Left ventricle myocardium superior (tissue), 1 donor: ENCODE results near the gene PCSK1N. TPM values are rescaled to one million over a fixed set of nuclear protein-coding genes. Genes with fewer than 3 reads are reported as not detected.
"Not testable (repeated sequence)": the region's sequence is repeated elsewhere in the genome, so short reads cannot be mapped to it uniquely, and the experiment has no call there.

Source experiments
- ATAC-seq: fragments of 200-7000 bp; cut with Tn5 transposase; one replicate; pipeline ENCODE4 v1.9.1; 2020; ENCODE audit warnings: mild to moderate bottlenecking, moderate library complexity
- DNase-seq: peaks from one replicate; pipeline ENCODE4 v3.0.0-alpha.2; 2020
- intact Hi-C: fragments of 100-400 bp; cut with micrococcal nuclease; formaldehyde crosslinking; loops from one replicate; pipeline ENCODE4 v1.11.0; 2022
- long read RNA-seq: library from polyadenylated mRNA; unstranded; transcript quantifications from one replicate; pipeline ENCODE4 v2.0.0, GENCODE V29; 2021
- total RNA-seq: library from RNA; stranded (reverse); fragmentation: NEBNext Ultra II Directional; extraction: Animal tissue kit (Norgen Biotek cat#: 25700); gene quantifications from one replicate; pipeline ENCODE4 v1.2.1, GENCODE V29; 2021
- donor health status: DM: no; HTN: yes; CAD: no; lungs with severe emphysema.

PCSK1N gene, protein sequence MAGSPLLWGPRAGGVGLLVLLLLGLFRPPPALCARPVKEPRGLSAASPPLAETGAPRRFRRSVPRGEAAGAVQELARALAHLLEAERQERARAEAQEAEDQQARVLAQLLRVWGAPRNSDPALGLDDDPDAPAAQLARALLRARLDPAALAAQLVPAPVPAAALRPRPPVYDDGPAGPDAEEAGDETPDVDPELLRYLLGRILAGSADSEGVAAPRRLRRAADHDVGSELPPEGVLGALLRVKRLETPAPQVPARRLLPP
- total RNA-seq = 0.32 TPM
- long read RNA-seq, partial matches to known transcripts = 0 of 2 reads
- long read RNA-seq, other reads (novel, unspliced or antisense) = 0 of 2 reads

DNA sequence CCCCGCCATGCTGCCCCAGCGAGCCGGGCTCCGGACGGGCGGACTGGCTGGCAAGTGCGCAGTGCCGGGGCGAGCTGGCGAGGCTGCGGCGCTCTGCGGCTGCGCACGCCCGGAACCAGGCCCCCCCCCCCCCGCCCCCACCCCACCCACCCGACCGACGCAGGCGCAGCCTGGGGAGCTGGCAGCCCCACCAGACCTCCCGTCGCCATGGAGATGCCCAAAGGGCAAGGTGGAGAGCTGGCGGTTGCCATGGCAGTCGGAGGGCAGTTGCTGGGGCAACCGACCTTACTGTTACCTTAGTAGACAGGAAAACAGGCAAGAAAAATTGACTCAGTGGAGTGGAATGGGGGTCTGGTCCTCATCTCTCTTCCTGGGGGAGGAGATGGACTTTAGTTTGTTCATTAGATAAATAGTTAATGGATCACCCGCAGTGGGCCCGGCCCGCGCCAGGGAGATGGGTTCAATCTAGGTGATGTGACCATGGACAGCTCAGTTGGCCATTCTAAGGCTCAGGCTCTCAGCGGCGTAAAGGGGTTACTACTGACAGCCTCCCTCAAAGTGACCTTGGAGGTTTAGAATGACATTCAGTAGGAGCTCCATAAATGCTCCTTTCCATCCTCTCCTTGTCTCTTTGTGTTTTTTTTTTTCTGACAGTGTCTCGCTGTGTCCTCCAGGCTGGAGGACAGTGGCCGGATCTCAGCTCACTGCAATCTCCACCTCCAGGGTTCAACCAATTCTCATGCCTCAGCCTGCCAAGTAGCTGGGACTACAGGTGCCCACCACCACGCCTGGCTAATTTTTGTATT is at the start of gene PCSK1N:
Gene PCSK1N, minus strand, starts transcription at position 87 of the 806 bp plus-strand sequence. Its CDS starts 78 bp downstream, at position 9.
- no peak for ATAC-seq
- intact Hi-C loops = no loop called here
- DNase-seq = no peak

GRCh38 chrX:48883729-48884128 is 48.3 kb upstream of the PCSK1N start:
- ATAC-seq (no peak), DNase-seq (no peak)
- intact Hi-C loops = no loop called here

- ATAC-seq, DNase-seq, intact Hi-C loops: not testable (repeated sequence)
Observed at GRCh38 chrX:48876944-48877343, 41.5 kb upstream of the PCSK1N start.

DNA sequence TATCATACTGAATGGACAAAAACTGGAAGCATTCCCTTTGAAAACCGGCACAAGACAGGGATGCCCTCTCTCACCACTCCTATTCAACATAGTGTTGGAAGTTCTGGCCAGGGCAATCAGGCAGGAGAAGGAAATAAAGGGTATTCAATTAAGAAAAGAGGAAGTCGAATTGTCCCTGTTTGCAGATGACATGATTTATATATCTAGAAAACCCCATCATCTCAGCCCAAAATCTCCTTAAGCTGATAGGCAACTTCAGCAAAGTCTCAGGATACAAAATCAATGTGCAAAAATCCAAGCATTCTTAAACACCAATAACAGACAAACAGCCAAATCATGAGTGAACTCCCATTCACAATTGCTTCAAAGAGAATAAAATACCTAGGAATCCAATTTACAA is 36.6 kb upstream of the PCSK1N start:
- ATAC-seq, intact Hi-C loops, DNase-seq: not testable (repeated sequence)

GRCh38 chrX:48864210-48864609 is 28.8 kb upstream of the PCSK1N start:
- ATAC-seq (no peak), DNase-seq (no peak)
- intact Hi-C loops = no loop called here

GRCh38 chrX:48854898-48855297 is 19.5 kb upstream of the PCSK1N start:
- intact Hi-C loops = no loop called here
- DNase-seq (no peak), ATAC-seq (no peak)

DNA sequence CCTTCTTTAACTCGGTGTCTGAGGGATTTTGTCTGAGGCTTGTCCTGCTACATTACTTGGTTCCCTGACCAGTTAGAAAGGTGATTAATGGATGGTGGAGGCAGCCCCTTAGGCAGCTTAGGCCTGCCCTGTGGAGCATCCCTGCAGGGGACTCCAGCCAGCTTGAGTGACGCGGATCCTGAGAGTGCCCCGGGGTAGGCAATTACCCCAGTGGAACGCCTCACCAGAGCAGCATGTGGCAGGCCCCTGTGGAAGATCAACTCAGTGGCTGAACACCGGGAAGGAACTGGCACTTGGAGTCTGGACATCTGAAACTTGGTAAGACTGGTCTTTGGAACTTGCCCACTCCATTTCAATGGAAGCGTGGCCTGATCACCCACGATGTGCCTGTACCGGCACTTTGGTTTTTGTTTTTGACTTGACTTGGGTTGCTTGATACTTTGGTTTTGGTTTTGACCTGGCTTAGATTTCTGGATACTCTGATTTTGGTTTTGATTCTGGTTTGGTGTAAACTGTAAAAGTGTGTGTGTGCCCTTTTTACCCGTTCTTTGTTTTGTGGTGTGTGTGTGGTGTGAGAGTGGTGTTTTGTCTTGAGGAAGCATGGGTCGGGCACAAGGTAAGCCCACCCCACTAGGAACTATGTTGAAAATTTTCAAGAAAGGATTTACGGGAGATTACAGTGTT is 18.9 kb upstream of the PCSK1N start:
- DNase-seq, intact Hi-C loops, ATAC-seq: not testable (repeated sequence)

DNA sequence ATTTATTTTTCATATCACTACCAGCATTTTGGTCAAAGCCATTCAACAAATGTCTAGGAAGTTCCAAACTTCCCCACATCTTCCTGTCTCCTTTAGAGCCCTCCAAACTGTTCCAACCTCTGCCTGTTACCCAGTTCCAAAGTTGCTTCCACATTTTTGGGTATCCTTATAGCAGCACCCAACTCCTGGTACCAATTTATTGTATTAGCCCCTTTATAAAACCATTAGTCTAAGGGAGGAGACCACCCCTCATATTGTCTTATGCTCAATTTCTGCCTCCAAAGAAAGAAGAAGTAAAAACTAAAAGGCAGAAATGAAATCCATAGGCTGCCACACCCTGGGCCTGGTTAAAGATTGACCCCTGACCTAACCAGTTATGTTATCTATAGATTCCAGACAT is 18.1 kb upstream of the PCSK1N start:
- intact Hi-C loops, ATAC-seq, DNase-seq: not testable (repeated sequence)

DNA sequence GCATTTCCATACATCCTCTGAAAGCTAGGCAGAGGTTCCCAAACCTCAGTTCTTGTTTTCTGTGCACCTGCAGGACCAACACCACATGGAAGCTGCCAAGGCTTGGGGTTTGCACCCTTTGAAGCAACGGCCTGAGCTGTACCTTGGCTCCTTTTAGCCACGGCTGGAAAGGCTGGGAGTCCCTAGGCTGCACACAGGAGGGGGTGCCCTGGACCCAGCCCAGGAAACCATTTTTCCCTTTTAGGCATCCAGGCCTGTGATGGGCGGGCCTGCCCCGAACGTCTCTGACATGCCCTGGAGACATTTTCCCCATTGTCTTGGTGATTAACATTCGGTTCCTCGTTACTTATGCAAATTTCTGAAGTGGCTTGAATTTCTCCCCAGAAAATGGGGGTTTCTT is 17.4 kb upstream of the PCSK1N start:
- intact Hi-C loops = no loop called here
- no peak for DNase-seq
- no peak for ATAC-seq

GRCh38 chrX:48848847-48849246 is 13.4 kb upstream of the PCSK1N start:
- ATAC-seq (no peak), DNase-seq (no peak)
- intact Hi-C loops = no loop called here

DNA sequence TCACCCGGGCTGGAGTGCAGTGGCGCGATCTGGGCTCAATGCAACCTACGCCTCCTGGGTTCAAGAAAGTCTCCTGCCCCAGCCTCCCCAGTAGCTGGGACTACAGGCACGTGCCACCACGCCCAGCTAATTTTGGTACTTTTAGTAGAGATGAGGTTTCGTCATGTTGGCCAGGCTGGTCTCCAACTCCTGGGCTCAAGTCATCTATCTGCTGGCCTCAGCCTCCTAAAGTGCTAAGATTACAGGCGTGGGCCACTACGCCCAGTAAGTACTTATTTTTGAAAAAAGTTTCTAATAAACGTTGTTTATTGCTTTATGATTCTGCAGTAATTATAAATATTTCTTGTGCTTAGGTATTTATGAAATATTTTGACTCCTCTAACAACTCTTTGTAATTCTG is 4.3 kb upstream of the PCSK1N start:
- ATAC-seq (no peak), DNase-seq (no peak)
- intact Hi-C loops = no loop called here

DNA sequence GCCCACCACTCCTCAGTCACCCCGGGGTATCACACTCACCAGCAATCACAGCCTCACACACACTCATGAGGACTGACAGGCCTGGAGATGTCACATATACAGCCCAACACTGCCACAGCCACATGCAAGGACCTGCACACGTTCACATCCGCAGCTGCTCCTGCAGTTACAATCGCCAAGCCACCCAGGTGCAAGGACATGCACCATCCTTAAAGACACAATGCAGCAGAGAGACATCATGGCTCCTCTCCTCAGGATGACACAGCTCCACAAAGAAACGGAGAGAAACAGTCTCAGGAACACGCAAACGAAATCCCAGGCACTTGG is 1.1 kb downstream of the PCSK1N start:
- ATAC-seq (no peak), DNase-seq (no peak)
- intact Hi-C loops = no loop called here

- intact Hi-C loops = no loop called here
- DNase-seq = no peak
- ATAC-seq = no peak
Observed at GRCh38 chrX:48833542-48834138, 1.8 kb downstream of the PCSK1N start.

DNA sequence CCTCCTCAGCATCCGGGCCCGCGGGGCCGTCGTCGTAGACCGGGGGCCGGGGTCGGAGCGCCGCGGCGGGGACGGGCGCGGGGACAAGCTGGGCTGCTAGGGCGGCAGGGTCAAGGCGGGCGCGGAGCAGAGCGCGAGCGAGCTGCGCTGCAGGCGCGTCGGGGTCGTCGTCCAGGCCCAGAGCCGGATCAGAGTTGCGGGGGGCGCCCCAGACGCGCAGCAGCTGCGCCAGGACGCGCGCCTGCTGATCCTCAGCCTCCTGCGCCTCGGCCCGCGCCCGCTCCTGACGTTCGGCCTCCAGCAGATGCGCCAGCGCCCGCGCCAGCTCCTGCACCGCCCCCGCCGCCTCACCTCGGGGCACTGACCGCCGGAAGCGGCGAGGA is 3.5 kb downstream of the PCSK1N start:
- DNase-seq = no peak
- intact Hi-C loops = no loop called here
- no peak for ATAC-seq

DNA sequence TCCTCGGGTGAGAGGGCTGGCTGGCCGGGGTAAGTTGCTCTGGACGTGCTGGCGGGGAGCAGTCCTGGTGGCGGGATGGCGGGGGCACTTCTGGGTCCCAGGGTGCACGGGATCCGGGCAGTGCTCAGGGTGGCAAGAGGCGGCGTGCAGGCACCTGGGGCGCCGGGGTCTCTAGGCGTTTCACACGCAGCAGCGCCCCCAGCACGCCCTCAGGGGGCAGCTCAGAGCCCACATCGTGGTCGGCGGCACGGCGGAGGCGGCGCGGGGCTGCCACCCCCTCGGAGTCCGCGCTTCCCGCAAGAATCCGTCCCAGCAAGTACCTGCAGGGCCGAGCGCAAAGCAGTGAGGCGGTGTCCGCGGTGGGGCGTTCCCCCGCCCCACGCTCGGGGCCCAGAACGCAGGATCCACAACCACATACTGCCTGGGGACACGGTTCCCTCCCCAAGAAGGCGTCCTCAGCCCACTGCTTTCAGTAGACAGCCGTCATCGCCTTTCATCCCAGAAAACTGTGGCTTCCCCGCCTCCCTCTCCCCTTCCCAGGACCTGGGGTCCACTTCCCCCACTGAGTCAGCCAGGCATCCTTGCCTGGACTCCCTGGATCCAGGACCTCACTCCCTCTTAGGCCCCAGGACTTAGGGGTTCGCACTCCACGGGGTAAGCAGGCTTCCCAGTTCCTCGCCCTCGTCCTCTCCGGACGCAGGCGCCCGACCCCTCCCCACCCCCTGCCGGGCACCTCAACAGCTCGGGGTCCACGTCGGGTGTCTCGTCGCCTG is 4.1 kb downstream of the PCSK1N start:
- intact Hi-C loops = no loop called here
- DNase-seq = no peak
- ATAC-seq = no peak

GRCh38 chrX:48829016-48829735 is 6.2 kb downstream of the PCSK1N start:
- DNase-seq (no peak), ATAC-seq (no peak)
- intact Hi-C loops = no loop called here

GRCh38 chrX:48827654-48827968 is 7.8 kb downstream of the PCSK1N start:
- intact Hi-C loops = no loop called here
- no peak for DNase-seq

GRCh38 chrX:48826876-48827653 is 8.3 kb downstream of the PCSK1N start:
- DNase-seq (no peak), ATAC-seq (no peak)

More at GRCh38 chrX:48827654-48827968, 7.8 kb downstream of the PCSK1N start:
- ATAC-seq = no peak

More at GRCh38 chrX:48826876-48827653, 8.3 kb downstream of the PCSK1N start:
- intact Hi-C loops = no loop called here
